Middle frontal gyrus (tissue), 1 donor: ENCODE results near the gene MIEF1.

ENCODE experiments used
- DNase-seq: peaks from one replicate; pipeline ENCODE4 v3.0.0-alpha.2; 2015; ENCODE audit warnings: low spot score; ENCODE audit errors: extremely low spot score

MIEF1 gene

GRCh38 chr22:39502109-39502788 is at the start of gene MIEF1:
MIEF1 (plus strand) TSS chr22:39502290; CDS start chr22:39511295, 9,005 bp downstream.
- peak; percentile 91 for DNase-seq

- DNase-seq = no peak
These were observed 49.4 kb upstream of the MIEF1 start for GRCh38 chr22:39452740-39453040.

GRCh38 chr22:39453765-39454378 is 48.2 kb upstream of the MIEF1 start:
- no peak for DNase-seq

GRCh38 chr22:39454385-39454871 is 47.7 kb upstream of the MIEF1 start:
- no peak for DNase-seq

GRCh38 chr22:39456522-39457197 is 45.4 kb upstream of the MIEF1 start, which contains the start of gene MGAT3:
MGAT3 (plus strand) TSS chr22:39457012; CDS start chr22:39487348, 30,336 bp downstream.
- DNase-seq = no peak

- no peak for DNase-seq
These were observed 44.9 kb upstream of the MIEF1 start for GRCh38 chr22:39457198-39457555.

- no peak for DNase-seq
These were observed 44.3 kb upstream of the MIEF1 start for GRCh38 chr22:39457556-39458443.

- no peak for DNase-seq
These were observed 43.5 kb upstream of the MIEF1 start for GRCh38 chr22:39458444-39459083.

GRCh38 chr22:39459681-39460080 is 42.4 kb upstream of the MIEF1 start:
- no peak for DNase-seq

GRCh38 chr22:39462443-39463221 is 39.5 kb upstream of the MIEF1 start:
- no peak for DNase-seq

- no peak for DNase-seq
These were observed 38.8 kb upstream of the MIEF1 start for GRCh38 chr22:39463277-39463676.

GRCh38 chr22:39463931-39464390 is 38.1 kb upstream of the MIEF1 start:
- DNase-seq = peak; percentile 52

GRCh38 chr22:39466228-39467006 is 35.7 kb upstream of the MIEF1 start:
- DNase-seq = no peak

GRCh38 chr22:39467390-39467895 is 34.6 kb upstream of the MIEF1 start:
- DNase-seq = no peak

GRCh38 chr22:39468487-39469325 is 33.4 kb upstream of the MIEF1 start:
- no peak for DNase-seq

GRCh38 chr22:39469326-39469680 is 32.8 kb upstream of the MIEF1 start:
- no peak for DNase-seq

- peak; percentile 59 for DNase-seq
These were observed 32.2 kb upstream of the MIEF1 start for GRCh38 chr22:39469681-39470450.
